ENCODE data around the gene CDKN2B. TPM values are rescaled to one million over a fixed set of nuclear protein-coding genes. Genes with fewer than 3 reads are reported as not detected.

Gene CDKN2B
- total RNA-seq, 2 experiments from 2014 or later = 2.0 to 3.7 TPM

GRCh38 chr9:22055090-22055489 lies 46.0 kb upstream of the CDKN2B start:
- Histone ChIP-seq H4K20me1 (ENCODE audit: insufficient read depth, low read length) (no peaks in the 10 kb centered on the region), H3K27ac (ENCODE audit: low read depth, low read length, poor library complexity, severe bottlenecking) (no peak overlapping the region), H3K9me3 (ENCODE audit: low read length) (no peaks in the 10 kb centered on the region), H3K4me1 (ENCODE audit: insufficient read depth, low read length, poor library complexity, severe bottlenecking) (peaks cover 13% of the 10 kb centered on the region), H3K79me2 (ENCODE audit: insufficient read depth, low read depth, low read length) (no peaks in the 10 kb centered on the region), H3K36me3 (ENCODE audit: insufficient read depth, low read length) (peaks cover 65% of the 10 kb centered on the region), H3K4me2 (ENCODE audit: low read length) (no peak overlapping the region), H3K4me3 (ENCODE audit: low read depth, low read length, poor library complexity, severe bottlenecking) (no peak overlapping the region), H3K9me2 (ENCODE audit: insufficient read depth, low read length) (no peaks in the 10 kb centered on the region), H2AFZ (ENCODE audit: low read length) (no peak overlapping the region)
- TF ChIP-seq CTCF (conservative IDR thresholded peaks at IDR 0.05; ENCODE audit: low read length) (no peak), EZH2phosphoT487 (IDR thresholded peaks at IDR 0.05; ENCODE audit: borderline replicate concordance, low read depth, low read length) (no peak)
- POLR2A ChIA-PET = interaction anchor here (0.6 to 2.9 kb wide), 5 partner anchors 11 to 249 kb away, joined by 3 to 11 read pairs (median 3); no protein-coding TSS in a partner anchor
- intact Hi-C loops (cut with micrococcal nuclease; ENCODE audit: unreplicated experiment) = no loop called here
- BruUV-seq (replicated peaks) = no TSS peak
- DNase-seq (ENCODE audit: low spot score) = no peak
- CTCF ChIA-PET (ENCODE audit: unreplicated experiment) = no interaction called here

- TF ChIP-seq EZH2phosphoT487 (IDR thresholded peaks at IDR 0.05; ENCODE audit: borderline replicate concordance, low read depth, low read length) (no peak), CTCF (conservative IDR thresholded peaks at IDR 0.05; ENCODE audit: low read length) (no peak)
- no peaks in the 10 kb centered on the region for H3K9me2 ChIP-seq (ENCODE audit: insufficient read depth, low read length)
- intact Hi-C loops (cut with micrococcal nuclease; ENCODE audit: unreplicated experiment) = loop anchor here (5.0 kb wide), 1 partner anchor 188 kb away; no protein-coding TSS in a partner anchor
Observed at GRCh38 chr9:22054529-22054928, 45.4 kb upstream of the CDKN2B start.

GRCh38 chr9:22054076-22054475 lies 45.0 kb upstream of the CDKN2B start:
- no TSS peak for BruUV-seq (replicated peaks)
- CTCF ChIA-PET (ENCODE audit: unreplicated experiment) = no interaction called here
- peaks cover 13% of the 10 kb centered on the region for H3K4me1 ChIP-seq (ENCODE audit: insufficient read depth, low read length, poor library complexity, severe bottlenecking)
- intact Hi-C loops (cut with micrococcal nuclease; ENCODE audit: unreplicated experiment) = loop anchor here (5.0 kb wide), 1 partner anchor 188 kb away; no protein-coding TSS in a partner anchor
- no peak overlapping the region for H2AFZ ChIP-seq (ENCODE audit: low read length)
- no peaks in the 10 kb centered on the region for H3K9me3 ChIP-seq (ENCODE audit: low read length)
- no peaks in the 10 kb centered on the region for H3K79me2 ChIP-seq (ENCODE audit: insufficient read depth, low read depth, low read length)
- H3K4me2 ChIP-seq (ENCODE audit: low read length) = no peak overlapping the region
- H3K27ac ChIP-seq (ENCODE audit: low read depth, low read length, poor library complexity, severe bottlenecking) = no peak overlapping the region
- no peaks in the 10 kb centered on the region for H4K20me1 ChIP-seq (ENCODE audit: insufficient read depth, low read length)
- H3K9me2 ChIP-seq (ENCODE audit: insufficient read depth, low read length) = no peaks in the 10 kb centered on the region
- POLR2A ChIA-PET = interaction anchor here (0.6 to 2.9 kb wide), 7 partner anchors 10 to 444 kb away, joined by 3 to 11 read pairs (median 3); no protein-coding TSS in a partner anchor
- no peak for DNase-seq (ENCODE audit: low spot score)
- no peak for TF ChIP-seq EZH2phosphoT487 (IDR thresholded peaks at IDR 0.05; ENCODE audit: borderline replicate concordance, low read depth, low read length)
- TF ChIP-seq CTCF (conservative IDR thresholded peaks at IDR 0.05; ENCODE audit: low read length) = no peak
- H3K36me3 ChIP-seq (ENCODE audit: insufficient read depth, low read length) = peaks cover 65% of the 10 kb centered on the region
- no peak overlapping the region for H3K4me3 ChIP-seq (ENCODE audit: low read depth, low read length, poor library complexity, severe bottlenecking)

More at GRCh38 chr9:22054529-22054928, 45.4 kb upstream of the CDKN2B start:
- Histone ChIP-seq H3K79me2 (ENCODE audit: insufficient read depth, low read depth, low read length) (no peaks in the 10 kb centered on the region), H4K20me1 (ENCODE audit: insufficient read depth, low read length) (no peaks in the 10 kb centered on the region), H3K36me3 (ENCODE audit: insufficient read depth, low read length) (peaks cover 68% of the 10 kb centered on the region), H2AFZ (ENCODE audit: low read length) (no peak overlapping the region), H3K27ac (ENCODE audit: low read depth, low read length, poor library complexity, severe bottlenecking) (no peak overlapping the region), H3K4me2 (ENCODE audit: low read length) (no peak overlapping the region), H3K9me3 (ENCODE audit: low read length) (no peaks in the 10 kb centered on the region), H3K4me3 (ENCODE audit: low read depth, low read length, poor library complexity, severe bottlenecking) (no peak overlapping the region), H3K4me1 (ENCODE audit: insufficient read depth, low read length, poor library complexity, severe bottlenecking) (peaks cover 13% of the 10 kb centered on the region)
- no peak for DNase-seq (ENCODE audit: low spot score)
- ChIA-PET CTCF (ENCODE audit: unreplicated experiment) (no interaction called here), POLR2A (interaction anchor here (0.6 to 2.9 kb wide), 7 partner anchors 10 to 445 kb away, joined by 3 to 11 read pairs (median 3); no protein-coding TSS in a partner anchor)
- BruUV-seq (replicated peaks) = no TSS peak
